ENCODE results near the gene DUSP3.

The DUSP3 gene

GRCh38 chr17:43790311-43790940 is 11.6 kb upstream of the DUSP3 start:
- POLR2A ChIA-PET, result no interaction called here
- CTCF ChIA-PET, result interaction anchor here (1.2 to 2.0 kb wide), 2 partner anchors 56 to 88 kb away, joined by 4 to 5 read pairs; partner anchors contain the start of gene CD300LG
- no peak for TF ChIP-seq CTCF (IDR thresholded peaks at IDR 0.05; ENCODE audit: control extremely low read depth, extremely low read depth, low read depth, missing control alignments)
- no peak for DNase-seq (ENCODE audit: extremely low spot score)

GRCh38 chr17:43789482-43789881 is 10.7 kb upstream of the DUSP3 start:
- ChIA-PET POLR2A (no interaction called here), CTCF (interaction anchor here (1.2 to 2.0 kb wide), 2 partner anchors 57 to 89 kb away, joined by 4 to 5 read pairs; partner anchors contain the start of gene CD300LG)
- no peak for TF ChIP-seq CTCF (IDR thresholded peaks at IDR 0.05; ENCODE audit: control extremely low read depth, extremely low read depth, low read depth, missing control alignments)
- no peak for DNase-seq (ENCODE audit: extremely low spot score)

GRCh38 chr17:43788540-43788939 is 9.8 kb upstream of the DUSP3 start:
- ChIA-PET POLR2A (no interaction called here), CTCF (interaction anchor here (1.3 kb wide), 1 partner anchor 21 kb away, joined by 3 read pairs; no protein-coding TSS in a partner anchor)
- no peak for TF ChIP-seq CTCF (IDR thresholded peaks at IDR 0.05; ENCODE audit: control extremely low read depth, extremely low read depth, low read depth, missing control alignments)
- DNase-seq (ENCODE audit: extremely low spot score), result no peak

GRCh38 chr17:43787728-43788127 is 9.0 kb upstream of the DUSP3 start:
- ChIA-PET POLR2A (no interaction called here), CTCF (interaction anchor here (1.3 kb wide), 1 partner anchor 20 kb away, joined by 3 read pairs; no protein-coding TSS in a partner anchor)
- no peak for TF ChIP-seq CTCF (IDR thresholded peaks at IDR 0.05; ENCODE audit: control extremely low read depth, extremely low read depth, low read depth, missing control alignments)
- no peak for DNase-seq (ENCODE audit: extremely low spot score)

GRCh38 chr17:43784628-43785101 is 5.9 kb upstream of the DUSP3 start:
- ChIA-PET CTCF (no interaction called here), POLR2A (no interaction called here)
- no peak for DNase-seq (ENCODE audit: extremely low spot score)
- TF ChIP-seq CTCF (IDR thresholded peaks at IDR 0.05; ENCODE audit: control extremely low read depth, extremely low read depth, low read depth, missing control alignments), result no peak

- no peak for TF ChIP-seq CTCF (IDR thresholded peaks at IDR 0.05; ENCODE audit: control extremely low read depth, extremely low read depth, low read depth, missing control alignments)
- DNase-seq (ENCODE audit: extremely low spot score), result no peak
- CTCF ChIA-PET, result no interaction called here
- POLR2A ChIA-PET, result no interaction called here
Observed at GRCh38 chr17:43784068-43784467, 5.3 kb upstream of the DUSP3 start.

All from GM10248 (cell line).